HEK293 (cell line): Measurements from ENCODE around the gene GRK5.

Source experiments
- ZNF157 ChIP-seq: fragments of 450-650 bp; formaldehyde crosslinking; IDR thresholded peaks from 2 replicates; pipeline ENCODE4 v1.5.1; 2016; ENCODE audit warnings: missing biosample characterization, missing genetic modification characterization
- ZNF350 ChIP-seq: fragments of 450-650 bp; formaldehyde crosslinking; IDR thresholded peaks from 2 replicates; pipeline ENCODE4 v1.5.0; 2017; ENCODE audit warnings: missing biosample characterization, mild to moderate bottlenecking, missing genetic modification characterization
- ZNF677 ChIP-seq: fragments of 450-650 bp; IDR thresholded peaks from 2 replicates; pipeline ENCODE4 v1.5.0; 2018; ENCODE audit warnings: missing biosample characterization, mild to moderate bottlenecking, missing genetic modification characterization, moderate library complexity

- TF ChIP-seq ZNF677 (tag by site-specific recombination) (no peak), ZNF350 (no peak), ZNF157 (tag by site-specific recombination) (no peak)
These were observed 34.8 kb downstream of the GRK5 start for GRCh38 chr10:119242186-119242585.
